Measurements from ENCODE around the gene ATP6V1F. TPM values are rescaled to one million over a fixed set of nuclear protein-coding genes. Genes with fewer than 3 reads are reported as not detected.

ATP6V1F gene
- total RNA-seq, 2 experiments from 2014 or later = 49.6 to 54.3 TPM

DNA sequence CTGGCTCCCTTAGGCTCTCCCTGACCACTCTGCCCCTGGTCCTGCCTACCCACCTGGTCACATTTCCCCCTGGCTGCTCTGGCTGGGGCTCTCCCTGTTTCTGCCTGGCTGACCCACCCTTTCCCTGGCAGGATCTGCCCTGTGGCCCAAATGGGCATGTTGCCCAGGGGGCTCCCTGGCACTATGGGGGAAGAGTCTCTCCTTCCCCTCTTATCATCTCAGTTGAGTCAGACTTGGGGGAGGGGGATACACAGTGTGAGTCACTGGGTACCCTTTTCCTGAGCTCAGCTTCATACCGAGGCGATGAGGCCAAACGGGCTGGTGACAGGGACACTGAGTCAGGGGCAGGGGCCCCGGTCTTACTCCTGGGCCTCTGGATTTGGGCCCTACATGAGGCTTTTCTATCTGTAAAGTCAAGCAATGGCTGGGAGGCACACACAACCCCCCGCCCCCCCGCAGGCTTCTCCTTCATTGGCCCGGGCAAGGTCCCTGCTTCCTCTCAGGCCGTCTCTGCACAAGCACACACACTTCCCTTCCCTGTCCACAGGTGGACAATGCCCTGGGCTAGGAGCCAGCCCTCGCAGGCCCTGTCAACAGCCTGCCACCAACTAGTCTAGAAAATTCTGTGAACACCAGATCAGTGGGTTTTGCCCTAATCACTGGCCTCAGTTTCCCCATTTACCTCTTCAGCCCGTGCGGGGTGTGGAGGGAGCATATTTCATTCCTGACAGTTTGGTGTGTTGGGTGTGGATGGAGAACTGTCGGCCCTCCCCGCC, 33.1 kb upstream of the ATP6V1F start:
- H3K4me1 ChIP-seq (ENCODE audit: insufficient read depth, low read length) = peaks cover 26% of the 10 kb centered on the region
- Mint-ChIP-seq H3K4me3 (peak overlapping the region; percentile 38), H3K27ac (no peak overlapping the region), H3K36me3 (ENCODE audit: low read depth) (no peaks in the 10 kb centered on the region), H3K4me1 (ENCODE audit: low read depth) (peaks cover 13% of the 10 kb centered on the region), H3K9me3 (no peaks in the 10 kb centered on the region), H3K27me3 (peaks cover 57% of the 10 kb centered on the region)
- DNase-seq (no peak), ATAC-seq (ENCODE audit: poor library complexity) (no peak)
- CTCF ChIA-PET = interaction anchor here (0.7 kb wide), 1 partner anchor 157 kb away, joined by 3 read pairs; no protein-coding TSS in a partner anchor
- POLR2A ChIA-PET = no interaction called here
- TF ChIP-seq, protein P1, sequence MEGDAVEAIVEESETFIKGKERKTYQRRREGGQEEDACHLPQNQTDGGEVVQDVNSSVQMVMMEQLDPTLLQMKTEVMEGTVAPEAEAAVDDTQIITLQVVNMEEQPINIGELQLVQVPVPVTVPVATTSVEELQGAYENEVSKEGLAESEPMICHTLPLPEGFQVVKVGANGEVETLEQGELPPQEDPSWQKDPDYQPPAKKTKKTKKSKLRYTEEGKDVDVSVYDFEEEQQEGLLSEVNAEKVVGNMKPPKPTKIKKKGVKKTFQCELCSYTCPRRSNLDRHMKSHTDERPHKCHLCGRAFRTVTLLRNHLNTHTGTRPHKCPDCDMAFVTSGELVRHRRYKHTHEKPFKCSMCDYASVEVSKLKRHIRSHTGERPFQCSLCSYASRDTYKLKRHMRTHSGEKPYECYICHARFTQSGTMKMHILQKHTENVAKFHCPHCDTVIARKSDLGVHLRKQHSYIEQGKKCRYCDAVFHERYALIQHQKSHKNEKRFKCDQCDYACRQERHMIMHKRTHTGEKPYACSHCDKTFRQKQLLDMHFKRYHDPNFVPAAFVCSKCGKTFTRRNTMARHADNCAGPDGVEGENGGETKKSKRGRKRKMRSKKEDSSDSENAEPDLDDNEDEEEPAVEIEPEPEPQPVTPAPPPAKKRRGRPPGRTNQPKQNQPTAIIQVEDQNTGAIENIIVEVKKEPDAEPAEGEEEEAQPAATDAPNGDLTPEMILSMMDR (IDR thresholded peaks at IDR 0.05) = no peak
- H3K36me3 ChIP-seq (ENCODE audit: insufficient read depth, low read length) = no peaks in the 10 kb centered on the region
- no peak overlapping the region for H3K27ac ChIP-seq (ENCODE audit: low read depth in 1 of 2, low read length in 2 of 2)
- H3K4me3 ChIP-seq (ENCODE audit: low read length) = no peak overlapping the region
- H3K27me3 ChIP-seq (ENCODE audit: control insufficient read depth in 1 of 2, insufficient read depth in 2 of 2, low read length in 2 of 2) = peaks cover 42 to 55% of the 10 kb centered on the region in 2 experiments
- intact Hi-C loops (cut with DNase I, micrococcal nuclease) = no loop called here
- H3K9me3 ChIP-seq (ENCODE audit: control insufficient read depth in 1 of 2, insufficient read depth in 1 of 2, low read length in 2 of 2) = peaks cover 0 to 22% of the 10 kb centered on the region in 2 experiments

DNA sequence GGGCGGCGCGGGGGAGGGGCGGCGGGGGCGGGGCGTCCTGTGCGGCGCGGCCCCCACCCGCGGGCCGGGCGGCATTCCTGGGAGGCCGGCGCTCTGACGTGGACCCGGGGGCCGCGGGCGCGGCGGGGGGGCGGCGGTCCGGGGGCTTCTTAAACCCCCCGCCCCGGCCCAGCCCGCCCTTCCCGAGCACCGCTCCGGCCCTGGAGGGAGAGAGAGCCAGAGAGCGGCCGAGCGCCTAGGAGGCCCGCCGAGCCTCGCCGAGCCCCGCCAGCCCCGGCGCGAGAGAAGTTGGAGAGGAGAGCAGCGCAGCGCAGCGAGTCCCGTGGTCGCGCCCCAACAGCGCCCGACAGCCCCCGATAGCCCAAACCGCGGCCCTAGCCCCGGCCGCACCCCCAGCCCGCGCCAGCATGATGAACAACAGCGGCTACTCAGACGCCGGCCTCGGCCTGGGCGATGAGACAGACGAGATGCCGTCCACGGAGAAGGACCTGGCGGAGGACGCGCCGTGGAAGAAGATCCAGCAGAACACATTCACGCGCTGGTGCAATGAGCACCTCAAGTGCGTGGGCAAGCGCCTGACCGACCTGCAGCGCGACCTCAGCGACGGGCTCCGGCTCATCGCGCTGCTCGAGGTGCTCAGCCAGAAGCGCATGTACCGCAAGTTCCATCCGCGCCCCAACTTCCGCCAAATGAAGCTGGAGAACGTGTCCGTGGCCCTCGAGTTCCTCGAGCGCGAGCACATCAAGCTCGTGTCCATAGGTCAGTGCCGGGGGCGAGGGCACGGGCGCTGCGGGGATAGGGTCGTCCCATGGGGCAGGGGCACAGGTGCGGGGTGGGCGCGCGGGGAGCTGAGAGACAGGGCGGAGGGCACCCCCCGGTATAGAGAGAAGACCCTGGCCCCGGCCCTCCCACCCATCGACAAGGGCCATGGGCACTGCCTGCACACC, 32.2 kb upstream of the ATP6V1F start, which contains the start of gene FLNC:
TSS of gene FLNC (plus strand) at position 176 of the 947 bp plus-strand sequence. CDS start at position 408, 232 bp downstream.
- Mint-ChIP-seq H3K27me3 (peaks cover 50% of the 10 kb centered on the region), H3K36me3 (ENCODE audit: low read depth) (no peaks in the 10 kb centered on the region), H3K27ac (no peak within 1 kb of the TSS), H3K9me3 (no peaks in the 10 kb centered on the region), H3K4me3 (peak within 1 kb of the TSS; percentile 63), H3K4me1 (ENCODE audit: low read depth) (peaks cover 13% of the 10 kb centered on the region)
- peaks cover 42 to 55% of the 10 kb centered on the region in 2 experiments for H3K27me3 ChIP-seq (ENCODE audit: control insufficient read depth in 1 of 2, insufficient read depth in 2 of 2, low read length in 2 of 2)
- ChIA-PET CTCF (no interaction called here), POLR2A (interaction anchor here (0.6 to 1.0 kb wide), 2 partner anchors 39 to 92 kb away, joined by 3 read pairs; no protein-coding TSS in a partner anchor)
- H3K4me3 ChIP-seq (ENCODE audit: low read length) = peak within 1 kb of the TSS; percentile 45
- peaks cover 26% of the 10 kb centered on the region for H3K4me1 ChIP-seq (ENCODE audit: insufficient read depth, low read length)
- DNase-seq = peak in 11 of 14 experiments; percentile 15 to 60 (median 22)
- peak; percentile 64 for ATAC-seq (ENCODE audit: poor library complexity)
- no peak within 1 kb of the TSS for H3K27ac ChIP-seq (ENCODE audit: low read depth in 1 of 2, low read length in 2 of 2)
- TF ChIP-seq, protein P1 (IDR thresholded peaks at IDR 0.05) = no peak
- H3K36me3 ChIP-seq (ENCODE audit: insufficient read depth, low read length) = no peaks in the 10 kb centered on the region
- intact Hi-C loops (cut with DNase I, micrococcal nuclease) = no loop called here
- H3K9me3 ChIP-seq (ENCODE audit: control insufficient read depth in 1 of 2, insufficient read depth in 1 of 2, low read length in 2 of 2) = peaks cover 0 to 22% of the 10 kb centered on the region in 2 experiments
